GM23248 (cell line): Measurements from ENCODE around the gene RNASE11.

Source experiments
- EZH2 ChIP-seq: fragments of 200-600 bp; sonication (generic); IDR thresholded peaks from 2 replicates; pipeline ENCODE4 v1.6.1; 2018; ENCODE audit warnings: antibody characterized with exemption, mild to moderate bottlenecking; ENCODE audit not compliant: insufficient read depth, poor library complexity, severe bottlenecking
- EZH2phosphoT487 ChIP-seq: fragments of 200-600 bp; sonication (generic); IDR thresholded peaks from 2 replicates; pipeline ENCODE4 v1.6.1; 2018; ENCODE audit warnings: antibody characterized with exemption, moderate library complexity, mild to moderate bottlenecking, low read depth; ENCODE audit not compliant: insufficient read depth

DNA sequence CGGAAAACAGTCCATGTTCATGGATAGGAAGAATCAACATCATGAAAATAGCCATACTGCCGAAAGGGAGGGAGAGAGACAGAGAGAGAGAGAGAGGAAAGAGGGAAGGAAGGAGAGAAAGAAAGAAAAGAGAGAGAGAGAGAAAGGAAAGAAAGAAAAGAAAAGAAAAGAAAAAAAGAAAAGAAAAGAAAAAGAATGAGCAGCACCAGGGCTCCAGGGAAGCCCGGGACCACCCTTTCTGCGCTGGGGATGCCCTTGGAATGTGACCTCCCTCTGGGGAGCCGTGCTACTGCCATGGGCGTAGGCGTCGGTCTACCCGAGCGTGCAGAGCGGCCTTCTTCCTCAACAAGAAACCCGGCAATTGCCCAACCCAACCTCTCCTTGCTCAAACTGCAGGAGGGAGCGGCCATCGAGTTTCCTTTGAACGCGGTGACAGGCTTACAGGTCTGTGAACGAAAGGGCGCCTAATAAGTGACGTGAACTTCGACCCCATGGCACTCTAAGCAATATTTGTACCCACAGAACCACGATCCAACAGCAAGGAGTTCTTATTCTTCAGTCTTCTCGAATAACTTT is 36.8 kb upstream of the RNASE11 start:
- TF ChIP-seq EZH2 (no peak), EZH2phosphoT487 (no peak)
